NCI-H460 (cell line): ENCODE results near the gene SPTBN4. TPM values are rescaled to one million over a fixed set of nuclear protein-coding genes. Genes with fewer than 3 reads are reported as not detected.
"Not testable (repeated sequence)": the region's sequence is repeated elsewhere in the genome, so short reads cannot be mapped to it uniquely, and the experiment has no call there.

Experiments used
- DNase-seq: peaks from one replicate; pipeline ENCODE4 v3.0.0-alpha.2; 2016; ENCODE audit warnings: low read depth; ENCODE audit errors: extremely low read depth
- total RNA-seq: library from RNA; depleted of rRNA; stranded (reverse); fragments of >200 nt; shearing (Covaris generic); gene quantifications from 2 replicates; pipeline ENCODE4 v1.2.3, GENCODE V29; 2014

Gene SPTBN4
- total RNA-seq, 1 experiment from 2014 or later = 0.82 TPM

DNA sequence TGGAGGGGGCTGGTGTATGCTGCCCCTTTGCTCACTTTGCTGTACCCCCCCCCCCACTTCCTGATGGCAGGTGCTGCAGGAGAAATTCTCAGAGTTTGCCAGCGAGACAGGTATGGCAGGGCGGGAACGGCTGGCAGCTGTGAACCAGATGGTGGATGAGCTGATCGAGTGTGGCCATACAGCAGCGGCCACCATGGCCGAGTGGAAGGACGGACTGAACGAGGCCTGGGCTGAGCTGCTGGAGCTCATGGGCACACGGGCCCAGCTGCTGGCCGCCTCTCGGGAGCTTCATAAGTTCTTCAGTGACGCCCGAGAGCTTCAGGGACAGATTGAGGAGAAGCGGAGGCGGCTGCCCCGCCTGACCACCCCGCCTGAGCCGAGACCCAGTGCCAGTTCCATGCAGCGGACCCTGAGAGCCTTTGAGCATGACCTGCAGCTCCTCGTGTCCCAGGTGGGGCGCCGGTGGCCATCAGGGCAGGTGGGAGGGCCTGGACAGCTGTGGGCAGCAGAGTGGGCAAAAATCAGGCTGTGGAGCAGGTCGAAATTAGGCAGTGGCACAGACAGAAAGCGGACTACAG, 90.2 kb downstream of the SPTBN4 start:
- DNase-seq = no peak

DNA sequence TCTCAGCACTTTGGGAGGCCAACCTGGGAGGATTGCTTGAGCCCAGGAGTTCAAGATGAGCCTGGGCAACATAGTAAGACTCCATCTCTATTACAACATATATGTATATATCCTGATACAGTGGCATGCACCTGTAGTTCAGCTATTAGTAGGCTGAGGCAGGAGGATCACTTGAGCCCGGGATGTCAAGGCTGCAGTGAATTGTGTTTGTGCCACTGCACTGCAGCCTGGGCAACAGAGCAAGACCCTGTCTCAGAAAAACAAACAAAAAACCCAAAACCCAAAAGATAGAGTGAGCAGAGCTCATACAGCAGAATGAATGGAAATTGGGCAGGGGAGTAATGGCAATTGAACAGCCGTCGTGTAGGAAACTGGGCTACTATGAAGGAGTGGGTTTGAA, 92.6 kb downstream of the SPTBN4 start:
- no peak for DNase-seq

GRCh38 chr19:40560092-40560507, 93.3 kb downstream of the SPTBN4 start:
- no peak for DNase-seq

GRCh38 chr19:40561947-40562346, 95.1 kb downstream of the SPTBN4 start:
- DNase-seq = no peak

DNA sequence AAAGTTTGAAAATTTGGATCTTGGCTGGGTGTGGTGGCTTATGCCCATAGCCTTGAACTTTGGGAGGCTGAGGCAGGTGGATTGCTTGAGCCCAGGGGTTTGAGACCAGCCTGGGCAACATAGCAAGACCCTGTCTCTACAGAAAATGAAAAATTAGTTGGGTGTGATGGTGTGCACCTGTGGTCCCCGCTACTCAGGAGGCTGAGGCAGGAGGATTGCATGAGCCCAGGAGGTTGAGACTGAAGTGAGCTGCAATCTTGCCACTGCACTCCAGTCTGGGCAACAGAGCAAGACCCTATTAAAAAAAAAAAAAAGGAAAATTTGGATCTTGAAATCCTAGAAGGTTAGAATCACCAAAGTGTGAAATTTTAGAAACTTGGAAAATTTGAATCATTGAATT, 97.7 kb downstream of the SPTBN4 start:
- DNase-seq = not testable (repeated sequence)

GRCh38 chr19:40565355-40565754, 98.6 kb downstream of the SPTBN4 start:
- no peak for DNase-seq

- DNase-seq = no peak
Measured at GRCh38 chr19:40565910-40566495, 99.2 kb downstream of the SPTBN4 start.

- DNase-seq = no peak
Measured at GRCh38 chr19:40567040-40567749, 100.4 kb downstream of the SPTBN4 start.

- no peak for DNase-seq
Measured at GRCh38 chr19:40567750-40568494, 101.1 kb downstream of the SPTBN4 start.

- peak; percentile 98 for DNase-seq
Measured at GRCh38 chr19:40570313-40571004, 103.7 kb downstream of the SPTBN4 start.

DNA sequence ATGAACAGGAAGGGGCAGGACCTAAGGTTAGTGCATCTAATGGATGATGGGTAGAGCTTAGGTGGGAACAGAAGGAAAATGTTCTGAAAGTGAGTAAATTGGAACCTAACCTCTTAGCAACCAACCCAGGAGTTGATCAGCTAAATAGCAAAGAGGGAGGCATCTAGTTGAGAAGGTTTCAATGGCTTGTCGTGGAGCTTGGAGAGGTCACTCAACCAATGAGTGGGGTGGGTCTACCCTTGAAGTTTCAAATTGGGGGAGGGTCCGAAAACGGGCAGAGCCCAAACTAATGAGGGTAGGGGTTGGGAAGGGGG, 104.2 kb downstream of the SPTBN4 start:
- DNase-seq = no peak

GRCh38 chr19:40571831-40572495, 105.2 kb downstream of the SPTBN4 start:
- DNase-seq = no peak

DNA sequence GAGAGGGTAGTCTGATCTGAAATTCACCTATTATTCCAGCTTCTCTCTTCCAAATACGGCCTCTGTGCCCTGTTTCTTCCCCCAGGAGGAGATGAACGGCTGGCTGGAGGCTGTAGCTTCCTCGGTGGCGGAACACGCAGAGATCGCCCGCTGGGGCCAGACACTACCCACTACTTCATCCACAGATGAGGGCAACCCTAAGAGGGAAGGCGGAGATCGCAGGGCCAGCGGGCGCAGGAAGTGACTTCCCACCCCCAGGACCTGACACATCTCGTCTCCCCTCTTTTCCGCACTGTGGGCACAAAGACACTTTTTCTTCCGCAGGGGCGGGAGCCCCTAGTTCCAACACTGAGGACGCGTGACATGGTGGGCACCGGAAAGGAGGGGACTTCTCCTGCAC, 108.5 kb downstream of the SPTBN4 start:
- DNase-seq = no peak

DNA sequence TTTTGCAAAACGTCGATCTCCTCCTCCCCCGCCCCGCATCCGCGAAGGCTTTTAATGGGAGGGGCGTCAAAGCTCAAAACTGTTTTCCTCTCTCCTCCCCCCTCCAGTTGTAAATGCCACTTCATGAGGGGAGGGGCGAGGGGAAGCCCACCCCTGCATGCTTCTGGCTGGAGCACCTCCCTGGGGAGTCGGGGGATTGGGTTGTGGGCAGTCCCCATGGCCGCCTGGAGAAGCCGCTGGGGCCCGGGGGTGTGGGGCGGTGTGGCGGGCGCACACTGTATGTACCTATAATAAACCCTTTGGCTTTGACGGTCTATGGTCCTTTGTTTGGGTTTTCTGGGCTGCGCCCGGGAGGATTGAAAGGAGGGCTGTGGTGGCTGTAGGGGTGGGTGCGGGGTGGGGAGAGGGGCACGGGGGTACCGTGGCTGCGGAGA, 109.4 kb downstream of the SPTBN4 start:
- no peak for DNase-seq

- peak; percentile 90 for DNase-seq
Measured at GRCh38 chr19:40576585-40577451, 110.0 kb downstream of the SPTBN4 start, which contains the start of gene SHKBP1. Gene SHKBP1, plus strand, starts transcription at chr19:40576873. Its CDS starts 27 bp downstream, at chr19:40576900.

DNA sequence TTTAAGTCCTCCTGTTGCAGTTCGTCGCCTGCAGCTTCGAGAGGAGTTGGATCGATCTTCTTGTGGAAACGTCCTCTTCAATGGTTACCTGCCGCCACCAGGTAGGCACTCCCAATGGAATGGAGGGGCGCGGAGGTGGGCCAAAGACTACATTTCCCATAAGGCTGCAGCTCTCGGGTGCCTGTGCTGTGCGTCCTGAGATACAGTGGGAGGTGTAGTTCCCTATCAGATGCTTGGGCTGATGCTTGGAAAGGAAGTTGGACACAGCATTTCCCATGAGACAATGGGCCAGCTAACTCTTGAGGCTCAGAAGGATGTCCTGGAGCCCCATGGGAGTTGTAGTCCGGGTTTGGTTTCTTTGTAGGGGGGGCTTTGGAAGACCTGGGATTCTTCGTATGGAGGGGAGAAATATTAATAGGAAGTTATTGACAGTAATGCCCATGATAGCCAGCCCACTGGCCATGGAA, 111.7 kb downstream of the SPTBN4 start:
- DNase-seq = no peak

- no peak for DNase-seq
Measured at GRCh38 chr19:40580619-40581018, 113.8 kb downstream of the SPTBN4 start.

DNA sequence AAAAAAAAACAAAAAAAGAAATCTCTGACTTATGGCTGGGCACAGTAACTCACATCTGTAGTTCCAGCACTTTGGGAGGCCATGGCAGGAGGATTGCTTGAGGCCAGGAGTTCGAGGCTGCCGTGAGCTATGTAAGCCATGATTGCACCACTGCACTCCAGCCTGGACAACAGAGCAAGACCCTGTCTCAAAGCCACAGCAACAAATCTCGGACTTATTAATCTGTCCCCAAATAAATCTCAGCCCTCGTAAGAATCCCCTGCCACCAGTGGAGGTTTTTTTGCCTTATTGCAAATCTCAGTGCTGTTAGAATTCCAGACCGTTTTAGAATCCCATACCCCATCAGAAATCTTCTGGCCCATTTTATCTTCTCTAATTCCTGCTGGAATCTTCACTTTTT, 114.7 kb downstream of the SPTBN4 start:
- DNase-seq = no peak

- DNase-seq = no peak
Measured at GRCh38 chr19:40582467-40582866, 115.7 kb downstream of the SPTBN4 start.
